NCI-H446 treated with DMSO at 0.1 percent for 48 hours (cell line): Measurements from ENCODE around the gene ANKRD44.
A peak's percentile ranks its signal among the peaks of the same experiment; 100 is the strongest.
"Not testable (repeated sequence)": the region's sequence is repeated elsewhere in the genome, so short reads cannot be mapped to it uniquely, and the experiment has no call there.

Experiments used
- DNase-seq: peaks from one replicate; lab custom pipeline; 2025; lab: John Stamatoyannopoulos, UW

Gene ANKRD44

GRCh38 chr2:197310271-197310985, at the start of gene ANKRD44:
ANKRD44 (minus strand) TSS chr2:197310780; CDS start chr2:197310604, 176 bp downstream.
- DNase-seq: peak; percentile 63

GRCh38 chr2:197359859-197360258, 49.3 kb upstream of the ANKRD44 start:
- no peak for DNase-seq

- DNase-seq: no peak
Measured at GRCh38 chr2:197358931-197359330, 48.4 kb upstream of the ANKRD44 start.

GRCh38 chr2:197357986-197358385, 47.4 kb upstream of the ANKRD44 start:
- no peak for DNase-seq

GRCh38 chr2:197356136-197356535, 45.6 kb upstream of the ANKRD44 start:
- DNase-seq: no peak

GRCh38 chr2:197354169-197354558, 43.6 kb upstream of the ANKRD44 start:
- no peak for DNase-seq

GRCh38 chr2:197353393-197354168, 43.0 kb upstream of the ANKRD44 start:
- DNase-seq: no peak

GRCh38 chr2:197349699-197350098, 39.1 kb upstream of the ANKRD44 start:
- DNase-seq: no peak

GRCh38 chr2:197348721-197349360, 38.3 kb upstream of the ANKRD44 start:
- no peak for DNase-seq

- no peak for DNase-seq
Measured at GRCh38 chr2:197345846-197346370, 35.3 kb upstream of the ANKRD44 start.

GRCh38 chr2:197343968-197344367, 33.4 kb upstream of the ANKRD44 start:
- not testable (repeated sequence) for DNase-seq

GRCh38 chr2:197340591-197340990, 30.0 kb upstream of the ANKRD44 start:
- no peak for DNase-seq

- no peak for DNase-seq
Measured at GRCh38 chr2:197339496-197340220, 29.1 kb upstream of the ANKRD44 start.

- no peak for DNase-seq
Measured at GRCh38 chr2:197339016-197339415, 28.4 kb upstream of the ANKRD44 start.

GRCh38 chr2:197332641-197333040, 22.1 kb upstream of the ANKRD44 start:
- DNase-seq: no peak

- DNase-seq: no peak
Measured at GRCh38 chr2:197328461-197328860, 17.9 kb upstream of the ANKRD44 start.

GRCh38 chr2:197327472-197328098, 17.0 kb upstream of the ANKRD44 start:
- no peak for DNase-seq

GRCh38 chr2:197327073-197327471, 16.5 kb upstream of the ANKRD44 start:
- no peak for DNase-seq

- no peak for DNase-seq
Measured at GRCh38 chr2:197324801-197325200, 14.2 kb upstream of the ANKRD44 start.

GRCh38 chr2:197322724-197323720, 12.4 kb upstream of the ANKRD44 start:
- DNase-seq: no peak
